Measurements from ENCODE around the gene SLC38A2. TPM values are rescaled to one million over a fixed set of nuclear protein-coding genes. Genes with fewer than 3 reads are reported as not detected.

SLC38A2 gene
- total and polyA plus RNA-seq, 7 donors = 35.8 to 428 (median 303) TPM

- WGBS, 3 donors = 84 to 89% (median 88%) methylated on average over 2 of the region's 2 CpGs
- no peak overlapping the region for H3K27ac ChIP-seq
- intact Hi-C loops (cut with DNase I) = no loop called here
- no peaks in the 10 kb centered on the region for H3K27me3 ChIP-seq (ENCODE audit: insufficient read depth in 3 of 3, low read length in 2 of 3)
- no peak for TF ChIP-seq CTCF (IDR thresholded peaks at IDR 0.05)
- H3K4me1 ChIP-seq = peaks cover 53% of the 10 kb centered on the region
- no peak overlapping the region for H3K4me3 ChIP-seq
- ATAC-seq (no peak), DNase-seq (no peak)
- H3K36me3 ChIP-seq (ENCODE audit: insufficient read depth in 1 of 2, low read depth in 1 of 2) = peaks cover 16 to 85% of the 10 kb centered on the region in 2 donors
- H3K9me3 ChIP-seq = no peaks in the 10 kb centered on the region
Measured at GRCh38 chr12:46361667-46362034, 10.9 kb downstream of the SLC38A2 start.

GRCh38 chr12:46360908-46361666 lies 11.5 kb downstream of the SLC38A2 start:
- H3K36me3 ChIP-seq (ENCODE audit: insufficient read depth in 1 of 2, low read depth in 1 of 2) = peaks cover 12 to 80% of the 10 kb centered on the region in 2 donors
- H3K4me1 ChIP-seq = peaks cover 48% of the 10 kb centered on the region
- intact Hi-C loops (cut with DNase I) = no loop called here
- H3K27ac ChIP-seq = peak overlapping the region; percentile 11
- ATAC-seq (no peak), DNase-seq (no peak)
- H3K4me3 ChIP-seq = no peak overlapping the region
- TF ChIP-seq CTCF (IDR thresholded peaks at IDR 0.05) = no peak
- WGBS, 3 donors = 73 to 91% (median 74%) methylated on average over 2 of the region's 2 CpGs
- H3K9me3 ChIP-seq = no peaks in the 10 kb centered on the region
- no peaks in the 10 kb centered on the region for H3K27me3 ChIP-seq (ENCODE audit: insufficient read depth in 3 of 3, low read length in 2 of 3)

- Histone ChIP-seq H3K4me3 (no peak overlapping the region), H3K27ac (peak overlapping the region; percentile 11), H3K4me1 (peaks cover 40% of the 10 kb centered on the region), H3K27me3 (ENCODE audit: insufficient read depth in 3 of 3, low read length in 2 of 3) (no peaks in the 10 kb centered on the region), H3K36me3 (ENCODE audit: insufficient read depth in 1 of 2, low read depth in 1 of 2) (peaks cover 8 to 73% of the 10 kb centered on the region in 2 donors), H3K9me3 (no peaks in the 10 kb centered on the region)
- DNase-seq = no peak
- ATAC-seq = no peak
- 81 to 85% (median 83%) methylated on average over 1 of the region's 1 CpG for WGBS, 3 donors
- no peak for TF ChIP-seq CTCF (IDR thresholded peaks at IDR 0.05)
- intact Hi-C loops (cut with DNase I) = no loop called here
Measured at GRCh38 chr12:46360370-46360769, 12.2 kb downstream of the SLC38A2 start.

- no peak for ATAC-seq
- no peak for DNase-seq
Measured at GRCh38 chr12:46359667-46360280, 12.8 kb downstream of the SLC38A2 start.

More at GRCh38 chr12:46359667-46360280, 12.8 kb downstream of the SLC38A2 start:
- Histone ChIP-seq H3K4me3 (no peak overlapping the region), H3K27ac (peak overlapping the region; percentile 1), H3K4me1 (peaks cover 35% of the 10 kb centered on the region), H3K27me3 (ENCODE audit: insufficient read depth in 3 of 3, low read length in 2 of 3) (no peaks in the 10 kb centered on the region), H3K36me3 (ENCODE audit: insufficient read depth in 1 of 2, low read depth in 1 of 2) (peaks cover 6 to 67% of the 10 kb centered on the region in 2 donors), H3K9me3 (no peaks in the 10 kb centered on the region)
- intact Hi-C loops (cut with DNase I) = no loop called here
- 80 to 92% (median 82%) methylated on average over 4 of the region's 4 CpGs for WGBS, 3 donors
- TF ChIP-seq CTCF (IDR thresholded peaks at IDR 0.05) = no peak
